HepG2 (cell line): ENCODE results near the gene ANKRD61.

ENCODE experiments used
- ESRRA ChIP-seq: sonication (generic); formaldehyde crosslinking; IDR thresholded peaks from 2 replicates; pipeline ENCODE4 v1.5.1; 2020; ENCODE audit warnings: mild to moderate bottlenecking, low read depth, missing genetic modification reagents
- MYC ChIP-seq: sonication (generic); formaldehyde crosslinking; IDR thresholded peaks from 2 replicates; pipeline ENCODE4 v1.9.0; 2021; ENCODE audit warnings: missing genetic modification reagents, borderline replicate concordance
- TGIF2 ChIP-seq: IDR thresholded peaks from 2 replicates; pipeline ENCODE4 v1.6.1; 2016; ENCODE audit warnings: control low read depth, missing compliant biosample characterization
- YEATS4 ChIP-seq: sonication (generic); formaldehyde crosslinking; IDR thresholded peaks from 2 replicates; pipeline ENCODE4 v1.4.0; 2020; ENCODE audit warnings: missing genetic modification reagents, borderline replicate concordance
- ZNF3 ChIP-seq: IDR thresholded peaks from 2 replicates; pipeline ENCODE4 v1.7.0; 2017; ENCODE audit warnings: inconsistent platforms
- TF ChIP-seq, protein P1 (sequence below), 2 experiments: IDR thresholded peaks; 2 replicates each; pipeline ENCODE4 v1.6.1; 2011 to 2012; ENCODE audit warnings: low read length in 2 of 2, borderline replicate concordance in 1 of 2, low read depth in 1 of 2, mild to moderate bottlenecking in 1 of 2, moderate library complexity in 1 of 2

DNA sequence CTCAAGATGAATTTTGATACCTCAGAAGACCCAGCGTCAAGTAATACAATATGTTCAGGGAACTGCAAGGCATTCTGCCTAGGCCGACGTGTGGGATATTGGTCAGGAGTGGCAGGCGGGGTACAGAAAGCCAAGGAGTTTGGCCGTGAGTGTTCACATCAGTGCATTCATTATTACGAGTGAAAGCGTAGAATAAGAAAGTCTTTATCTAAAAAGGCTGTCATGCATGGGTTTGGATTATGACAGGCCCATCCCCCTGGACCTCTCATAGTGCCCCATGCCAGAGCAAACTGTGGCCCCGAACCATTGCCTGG, 14.6 kb upstream of the ANKRD61 start:
- TF ChIP-seq ESRRA (CRISPR knock-in tag) = no peak
- no peak for TF ChIP-seq TGIF2 (CRISPR knock-in tag)
- TF ChIP-seq YEATS4 (CRISPR knock-in tag) = no peak
- TF ChIP-seq ZNF3 (CRISPR knock-in tag) = no peak
- TF ChIP-seq MYC = no peak
- TF ChIP-seq, protein P1, sequence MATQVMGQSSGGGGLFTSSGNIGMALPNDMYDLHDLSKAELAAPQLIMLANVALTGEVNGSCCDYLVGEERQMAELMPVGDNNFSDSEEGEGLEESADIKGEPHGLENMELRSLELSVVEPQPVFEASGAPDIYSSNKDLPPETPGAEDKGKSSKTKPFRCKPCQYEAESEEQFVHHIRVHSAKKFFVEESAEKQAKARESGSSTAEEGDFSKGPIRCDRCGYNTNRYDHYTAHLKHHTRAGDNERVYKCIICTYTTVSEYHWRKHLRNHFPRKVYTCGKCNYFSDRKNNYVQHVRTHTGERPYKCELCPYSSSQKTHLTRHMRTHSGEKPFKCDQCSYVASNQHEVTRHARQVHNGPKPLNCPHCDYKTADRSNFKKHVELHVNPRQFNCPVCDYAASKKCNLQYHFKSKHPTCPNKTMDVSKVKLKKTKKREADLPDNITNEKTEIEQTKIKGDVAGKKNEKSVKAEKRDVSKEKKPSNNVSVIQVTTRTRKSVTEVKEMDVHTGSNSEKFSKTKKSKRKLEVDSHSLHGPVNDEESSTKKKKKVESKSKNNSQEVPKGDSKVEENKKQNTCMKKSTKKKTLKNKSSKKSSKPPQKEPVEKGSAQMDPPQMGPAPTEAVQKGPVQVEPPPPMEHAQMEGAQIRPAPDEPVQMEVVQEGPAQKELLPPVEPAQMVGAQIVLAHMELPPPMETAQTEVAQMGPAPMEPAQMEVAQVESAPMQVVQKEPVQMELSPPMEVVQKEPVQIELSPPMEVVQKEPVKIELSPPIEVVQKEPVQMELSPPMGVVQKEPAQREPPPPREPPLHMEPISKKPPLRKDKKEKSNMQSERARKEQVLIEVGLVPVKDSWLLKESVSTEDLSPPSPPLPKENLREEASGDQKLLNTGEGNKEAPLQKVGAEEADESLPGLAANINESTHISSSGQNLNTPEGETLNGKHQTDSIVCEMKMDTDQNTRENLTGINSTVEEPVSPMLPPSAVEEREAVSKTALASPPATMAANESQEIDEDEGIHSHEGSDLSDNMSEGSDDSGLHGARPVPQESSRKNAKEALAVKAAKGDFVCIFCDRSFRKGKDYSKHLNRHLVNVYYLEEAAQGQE (IDR thresholded peaks at IDR 0.05; ENCODE audit: borderline replicate concordance in 1 of 2, low read depth in 1 of 2, low read length in 2 of 2) = no peak
